ENCODE data around the gene LHX1.

LHX1 gene

GRCh38 chr17:36975922-36976515 is 38.7 kb downstream of the LHX1 start:
- H3K36me3 ChIP-seq (ENCODE audit: control insufficient read depth, insufficient read depth, low read length) = no peaks in the 10 kb centered on the region
- no peak for TF ChIP-seq CTCF (IDR thresholded peaks at IDR 0.05; ENCODE audit: insufficient read depth, low read length, poor library complexity, severe bottlenecking)
- H3K27me3 ChIP-seq (replicated peaks; ENCODE audit: control insufficient read depth, insufficient read depth, low read length) = no peaks in the 10 kb centered on the region
- no peak for DNase-seq (ENCODE audit: extremely low read depth, insufficient read length)
- no peak overlapping the region for H3K4me3 ChIP-seq (replicated peaks; ENCODE audit: low read depth, low read length)

GRCh38 chr17:36977066-36977465 is 39.8 kb downstream of the LHX1 start:
- no peak for TF ChIP-seq CTCF (IDR thresholded peaks at IDR 0.05; ENCODE audit: insufficient read depth, low read length, poor library complexity, severe bottlenecking)
- DNase-seq (ENCODE audit: extremely low read depth, insufficient read length) = no peak
- no peaks in the 10 kb centered on the region for H3K27me3 ChIP-seq (replicated peaks; ENCODE audit: control insufficient read depth, insufficient read depth, low read length)
- H3K4me3 ChIP-seq (replicated peaks; ENCODE audit: low read depth, low read length) = no peak overlapping the region
- H3K36me3 ChIP-seq (ENCODE audit: control insufficient read depth, insufficient read depth, low read length) = no peaks in the 10 kb centered on the region

- no peaks in the 10 kb centered on the region for H3K36me3 ChIP-seq (ENCODE audit: control insufficient read depth, insufficient read depth, low read length)
- no peak for TF ChIP-seq CTCF (IDR thresholded peaks at IDR 0.05; ENCODE audit: insufficient read depth, low read length, poor library complexity, severe bottlenecking)
- DNase-seq (ENCODE audit: extremely low read depth, insufficient read length) = no peak
Observed at GRCh38 chr17:36977568-36977967, 40.3 kb downstream of the LHX1 start.

GRCh38 chr17:36978810-36979564 is 41.7 kb downstream of the LHX1 start:
- Histone ChIP-seq H3K27me3 (replicated peaks; ENCODE audit: control insufficient read depth, insufficient read depth, low read length) (no peaks in the 10 kb centered on the region), H3K4me3 (replicated peaks; ENCODE audit: low read depth, low read length) (no peak overlapping the region), H3K36me3 (ENCODE audit: control insufficient read depth, insufficient read depth, low read length) (no peaks in the 10 kb centered on the region; the same call in 1 of the 2 replicates)
- DNase-seq (ENCODE audit: extremely low read depth, insufficient read length) = no peak
- TF ChIP-seq CTCF (IDR thresholded peaks at IDR 0.05; ENCODE audit: insufficient read depth, low read length, poor library complexity, severe bottlenecking) = no peak

More at GRCh38 chr17:36977568-36977967, 40.3 kb downstream of the LHX1 start:
- no peak overlapping the region for H3K4me3 ChIP-seq (replicated peaks; ENCODE audit: low read depth, low read length)
- H3K27me3 ChIP-seq (replicated peaks; ENCODE audit: control insufficient read depth, insufficient read depth, low read length) = no peaks in the 10 kb centered on the region

- no peak for TF ChIP-seq CTCF (IDR thresholded peaks at IDR 0.05; ENCODE audit: insufficient read depth, low read length, poor library complexity, severe bottlenecking)
- Histone ChIP-seq H3K27me3 (replicated peaks; ENCODE audit: control insufficient read depth, insufficient read depth, low read length) (no peaks in the 10 kb centered on the region), H3K4me3 (replicated peaks; ENCODE audit: low read depth, low read length) (no peak overlapping the region), H3K36me3 (ENCODE audit: control insufficient read depth, insufficient read depth, low read length) (no peaks in the 10 kb centered on the region; the same call in 1 of the 2 replicates)
- DNase-seq (ENCODE audit: extremely low read depth, insufficient read length) = no peak
Observed at GRCh38 chr17:36979565-36979941, 42.3 kb downstream of the LHX1 start.

Data from GM06990 (cell line).